ENCODE measurements around the gene MTREX.

Gene MTREX

GRCh38 chr5:55385846-55386245 is 78.1 kb downstream of the MTREX start:
- no peak for DNase-seq

- DNase-seq: no peak
Measured at GRCh38 chr5:55386356-55386755, 78.6 kb downstream of the MTREX start.

- DNase-seq: no peak
Measured at GRCh38 chr5:55387865-55388264, 80.1 kb downstream of the MTREX start.

GRCh38 chr5:55391707-55392106 is 83.9 kb downstream of the MTREX start:
- DNase-seq: no peak

GRCh38 chr5:55392669-55393068 is 84.9 kb downstream of the MTREX start:
- DNase-seq: no peak

DNA sequence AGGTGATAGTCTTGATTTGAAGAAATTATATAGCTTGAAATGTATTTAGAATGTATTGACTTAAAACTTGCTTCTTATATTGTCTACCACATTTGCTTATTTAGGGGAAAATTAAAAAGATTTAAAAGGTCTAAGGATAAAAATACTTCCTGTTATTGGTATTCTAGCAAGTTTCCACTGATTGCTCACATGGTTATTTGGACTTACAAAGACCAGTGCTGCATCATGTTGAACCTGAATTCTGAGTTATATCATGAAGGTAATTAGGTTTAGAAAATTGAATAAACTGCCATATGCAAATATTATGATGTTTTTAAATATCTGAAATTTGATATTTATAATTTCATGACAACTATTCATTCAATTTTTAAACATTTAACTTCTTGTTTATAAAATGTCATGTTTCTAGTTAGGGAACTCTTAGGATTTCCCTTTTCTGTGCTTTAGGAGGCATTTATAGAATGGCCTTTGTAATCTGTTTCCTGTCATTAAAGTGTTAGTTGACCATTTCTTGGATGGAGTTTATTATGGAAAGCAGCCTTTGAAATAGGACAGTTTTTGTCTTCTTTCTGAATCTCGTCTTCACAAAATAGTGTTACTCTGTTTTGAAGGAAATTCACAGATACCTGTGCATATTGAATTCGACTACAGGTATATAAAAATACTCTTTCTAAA is 85.8 kb downstream of the MTREX start:
- DNase-seq: no peak

DNA sequence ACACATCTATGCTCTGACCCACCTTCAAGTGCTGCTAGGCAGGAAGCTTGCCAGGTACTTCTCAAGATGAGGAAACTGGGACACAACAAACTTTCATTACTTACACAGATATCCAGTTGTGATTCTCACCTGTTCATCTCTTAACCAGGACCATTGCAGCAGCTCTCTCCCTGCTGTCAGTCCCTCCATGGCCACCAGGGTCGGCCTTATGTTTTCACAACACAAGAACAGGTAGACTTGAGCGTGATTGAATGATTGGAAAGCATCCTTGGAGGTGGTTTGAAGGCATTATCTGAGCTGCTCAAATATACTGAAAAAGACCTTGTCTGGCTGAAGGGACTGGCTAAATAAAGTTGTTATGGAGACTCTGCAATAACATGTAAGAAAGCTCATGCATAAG is 94.4 kb downstream of the MTREX start:
- DNase-seq: no peak

DNA sequence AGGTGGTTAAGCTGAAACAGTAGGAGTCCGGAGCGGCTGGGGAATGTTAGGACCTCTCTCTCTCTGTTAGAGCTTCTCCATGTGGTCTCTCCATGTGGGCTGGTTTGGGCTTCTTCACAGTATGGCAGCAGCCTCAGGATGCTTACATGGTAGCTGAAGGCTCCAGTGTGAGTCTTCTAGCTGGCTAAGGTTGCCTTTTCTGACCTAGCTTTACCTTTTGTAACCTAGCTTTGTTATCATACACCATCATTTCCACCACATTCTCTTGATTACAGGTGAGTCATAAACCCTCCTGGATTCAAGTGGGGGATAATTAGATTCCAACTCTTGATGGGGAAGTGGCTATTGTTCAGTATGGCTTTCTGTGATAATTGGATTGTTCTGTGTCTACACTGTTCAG is 98.5 kb downstream of the MTREX start:
- DNase-seq: no peak

GRCh38 chr5:55407059-55407684 is 99.4 kb downstream of the MTREX start:
- DNase-seq: no peak

- DNase-seq: no peak
Measured at GRCh38 chr5:55407984-55408383, 100.2 kb downstream of the MTREX start.

GRCh38 chr5:55409775-55410174 is 102.0 kb downstream of the MTREX start:
- DNase-seq: no peak

DNA sequence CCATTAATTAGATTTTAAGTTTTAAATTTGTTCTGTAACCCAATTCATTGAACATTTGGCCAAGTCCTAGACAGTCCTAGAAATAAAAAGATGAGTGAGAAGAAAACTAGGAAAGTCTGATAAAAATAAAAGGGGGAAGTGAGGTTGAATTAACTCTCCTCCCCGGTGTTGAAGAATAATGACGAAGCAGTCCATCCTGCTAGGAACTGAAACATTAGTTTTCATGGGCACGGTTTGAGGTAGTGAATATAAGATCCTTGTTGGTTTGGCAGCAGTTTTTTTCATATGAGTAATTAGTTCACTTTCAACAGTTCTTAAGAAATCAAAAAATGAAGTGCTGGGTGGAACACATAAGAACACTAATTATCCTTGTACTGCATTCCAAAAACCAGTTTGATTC is 103.1 kb downstream of the MTREX start:
- DNase-seq: no peak

GRCh38 chr5:55411876-55412275 is 104.1 kb downstream of the MTREX start:
- DNase-seq: no peak

- DNase-seq: no peak
Measured at GRCh38 chr5:55413644-55414043, 105.9 kb downstream of the MTREX start.

DNA sequence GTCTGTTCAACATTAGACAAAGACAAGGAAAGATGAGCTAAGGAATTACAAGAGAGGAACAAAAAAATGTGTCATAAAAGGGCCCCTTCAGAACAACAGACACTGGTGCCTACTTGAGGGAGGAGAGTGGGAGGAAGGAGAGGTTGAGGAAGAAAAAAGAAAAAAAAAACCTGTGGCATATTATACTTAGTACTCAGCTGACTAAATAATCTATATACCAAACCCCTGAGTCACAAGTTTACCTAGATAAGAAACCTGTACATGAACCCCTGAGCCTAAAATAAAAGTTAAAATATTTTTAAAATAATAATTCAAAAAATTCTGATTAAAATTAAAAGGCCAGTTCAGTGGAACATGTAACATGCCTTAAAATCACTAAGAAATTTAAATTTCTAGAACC is 107.3 kb downstream of the MTREX start:
- DNase-seq: no peak

DNA sequence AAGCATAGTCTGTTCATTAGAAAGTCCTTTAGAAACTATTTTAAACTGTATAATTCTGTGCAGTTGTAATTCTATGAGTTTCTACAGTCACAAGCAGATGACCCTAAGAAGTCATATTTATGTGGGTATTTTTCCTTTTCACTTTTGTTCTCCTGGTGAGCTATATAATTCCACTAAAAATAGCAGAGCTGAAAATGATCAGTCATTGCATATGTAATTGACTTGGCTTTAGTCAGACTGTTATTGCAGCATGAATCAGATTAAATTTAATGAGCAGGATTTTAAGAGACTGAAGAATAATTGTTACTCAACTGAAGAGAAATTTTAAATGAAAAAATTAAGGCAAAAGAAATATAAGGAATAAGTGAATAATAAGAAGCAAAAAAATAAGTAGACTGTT is 108.5 kb downstream of the MTREX start:
- DNase-seq: no peak

DNA sequence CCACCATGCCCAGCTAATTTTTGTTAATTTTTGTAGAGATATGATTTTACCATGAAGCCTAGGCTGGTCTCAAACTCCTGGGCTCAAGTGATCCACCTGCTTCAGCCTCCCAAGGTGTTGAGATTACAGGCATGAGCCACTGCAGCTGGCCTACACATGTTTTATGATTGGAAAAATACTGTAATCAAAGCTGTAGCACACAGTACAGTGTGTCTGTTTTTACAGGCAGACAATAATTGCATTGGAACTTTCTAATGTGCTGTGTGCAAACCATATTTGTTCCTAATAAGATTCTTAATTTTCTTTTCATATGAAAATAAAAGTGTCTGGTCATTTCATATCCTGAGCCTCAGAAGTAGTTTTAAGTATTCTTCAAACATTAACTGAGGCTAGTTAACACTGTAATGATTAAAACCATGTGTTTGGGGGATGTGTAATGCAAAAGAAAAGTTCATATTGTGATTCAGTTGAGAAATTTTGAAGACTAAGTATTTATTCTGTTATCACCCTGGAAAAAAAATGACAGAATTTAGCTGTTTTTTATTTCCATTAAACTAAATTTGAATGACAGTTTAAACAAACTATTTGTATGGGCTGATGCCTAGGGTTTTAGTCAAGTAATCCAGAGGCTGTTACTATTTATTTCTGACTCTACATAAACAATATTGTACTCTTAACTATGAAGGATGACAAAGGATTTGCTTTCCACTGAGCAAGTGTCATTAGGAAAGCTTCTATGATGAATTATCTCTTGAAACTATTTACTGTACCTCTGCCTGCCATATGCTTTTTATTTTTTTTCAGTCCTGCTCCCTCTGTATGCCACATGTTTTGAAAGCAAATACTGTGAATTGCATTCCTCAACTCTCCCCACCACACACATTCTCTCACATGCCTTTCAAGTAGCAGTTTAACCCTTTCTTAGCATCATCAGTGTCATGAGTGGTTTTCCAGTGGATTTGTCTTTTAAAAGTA is 111.5 kb downstream of the MTREX start:
- DNase-seq: no peak

DNA sequence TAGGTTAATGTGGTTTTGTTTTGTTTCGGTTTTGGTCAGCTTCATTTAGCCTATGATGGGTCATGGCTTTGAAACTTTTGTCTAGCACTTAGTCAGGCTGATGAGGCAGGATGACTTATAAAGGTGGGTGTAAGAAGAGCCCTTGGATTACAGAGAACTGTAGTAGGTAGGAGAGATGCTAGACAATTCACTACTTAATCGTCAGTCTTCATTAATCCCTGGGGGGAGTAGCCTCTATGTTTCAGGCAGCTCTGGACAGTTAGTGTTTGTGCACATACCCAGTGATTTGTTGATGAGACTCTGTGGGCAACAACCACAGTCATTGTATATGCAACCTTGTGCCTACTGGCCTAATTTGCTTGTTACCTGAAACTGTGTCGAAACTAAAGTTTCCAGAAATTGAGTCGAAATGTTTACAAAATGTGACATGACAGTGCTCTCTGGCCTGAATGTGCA is 113.3 kb downstream of the MTREX start:
- no peak for DNase-seq

DNA sequence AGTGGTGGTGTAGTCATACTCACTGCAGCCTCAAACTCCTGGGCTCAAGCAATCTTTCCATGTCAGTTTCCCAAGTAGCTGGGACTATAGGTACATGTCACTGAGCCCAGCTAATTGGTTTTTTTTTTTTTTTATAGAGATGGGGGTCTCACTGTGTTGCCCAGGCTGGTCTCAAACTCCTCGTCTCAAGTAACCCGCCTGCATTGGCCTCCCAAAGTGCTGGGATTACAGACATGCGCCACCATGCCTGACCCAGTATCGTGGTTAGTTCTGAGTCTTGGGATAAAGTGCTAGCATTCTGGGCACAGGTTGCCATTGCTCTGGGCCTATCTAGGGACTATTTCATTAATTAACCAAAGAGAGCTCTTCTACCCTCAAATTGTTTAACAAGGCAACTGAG is 118.7 kb downstream of the MTREX start:
- DNase-seq: no peak

DNA sequence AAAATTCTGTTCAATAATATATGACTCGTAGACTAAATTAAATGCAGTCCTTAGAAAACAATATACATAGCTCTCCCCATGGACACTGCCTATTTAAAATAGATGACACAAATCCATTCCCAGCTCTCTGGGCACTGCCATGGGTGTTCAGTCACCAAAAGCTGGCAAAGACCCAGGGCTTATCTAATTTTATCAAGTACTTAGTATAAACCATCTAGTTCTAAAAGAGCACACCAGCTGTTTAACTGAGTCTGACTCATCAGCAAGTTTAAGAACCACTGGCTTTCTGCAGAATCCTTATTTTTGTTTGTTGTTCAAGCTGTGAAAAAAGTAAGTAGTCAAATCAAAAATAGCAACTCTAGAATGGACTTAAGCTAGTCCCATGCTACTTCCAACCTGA is 119.4 kb downstream of the MTREX start:
- DNase-seq: no peak

DNA sequence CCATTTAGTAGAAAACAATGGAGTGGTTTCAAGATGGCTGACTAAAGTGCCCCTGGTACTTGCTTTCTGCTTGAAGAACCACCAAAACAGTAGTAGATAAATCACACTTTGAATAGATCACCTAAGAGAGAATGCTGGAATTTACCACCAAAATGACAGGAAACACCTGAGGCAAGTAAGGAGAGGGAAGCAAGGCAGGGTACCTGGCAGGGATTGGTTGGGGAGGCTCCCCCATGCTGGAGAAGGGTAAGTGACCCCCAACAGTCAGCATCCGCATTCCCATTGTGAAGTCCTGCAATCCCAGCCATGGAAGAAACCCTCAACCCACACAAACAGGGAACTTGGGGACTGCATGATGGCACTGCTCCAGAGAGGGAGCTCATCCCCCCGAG is 121.4 kb downstream of the MTREX start:
- no peak for DNase-seq

DNA sequence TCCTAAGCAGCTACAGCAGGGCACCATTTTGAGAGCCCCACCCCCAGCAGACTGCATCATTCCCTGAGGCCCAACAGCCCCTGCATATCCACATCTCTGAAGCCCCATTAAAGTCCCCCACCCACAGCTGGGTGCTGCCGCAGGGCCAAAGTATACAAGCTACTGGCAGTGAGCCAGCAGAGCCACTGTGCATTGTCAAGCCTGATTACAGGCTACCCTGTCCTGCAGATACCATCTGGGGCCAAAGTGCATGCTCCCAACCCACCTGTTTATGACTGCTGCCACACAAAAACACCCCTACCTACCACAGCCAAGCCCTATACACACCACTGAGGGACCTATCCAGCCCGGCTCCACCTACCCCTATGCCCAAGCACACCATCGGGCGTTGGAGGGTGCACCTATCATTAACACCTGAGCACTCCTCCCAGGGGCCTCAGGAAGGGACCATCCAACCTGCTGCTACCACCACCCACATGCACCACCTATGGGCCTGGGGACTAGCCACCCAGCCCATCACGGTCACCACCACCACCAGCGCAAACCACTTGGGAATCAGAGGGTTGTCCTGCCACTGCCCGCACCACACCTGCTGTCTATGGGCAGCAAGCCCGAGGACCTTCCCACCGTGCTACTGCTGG is 121.9 kb downstream of the MTREX start:
- no peak for DNase-seq

DNA sequence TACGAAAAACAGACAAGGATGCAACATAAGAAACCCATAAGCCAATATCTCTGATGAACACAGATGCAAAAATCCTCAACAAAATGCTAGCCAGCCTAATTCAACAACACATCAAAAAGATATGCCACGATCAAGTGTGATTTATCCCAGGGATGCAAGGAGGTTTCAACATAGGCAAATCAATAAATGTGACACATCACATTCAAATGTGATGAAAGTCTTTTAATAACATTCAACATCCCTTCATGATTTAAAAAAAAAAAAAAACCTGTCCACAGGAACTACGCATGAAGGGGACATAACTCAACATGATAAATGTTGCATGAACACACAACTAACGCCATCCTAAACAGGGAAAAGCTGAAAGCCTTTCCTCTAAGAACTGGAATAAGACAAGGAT is 124.8 kb downstream of the MTREX start:
- no peak for DNase-seq

Measured in femur (tissue), 1 donor.